Sigmoid colon (tissue), 4 donors: ENCODE measurements around the gene WT1.

Source experiments
- CTCF ChIP-seq, 4 experiments: fragments of 450-650 bp in 3 of 4; fragments of 200-600 bp in 1 of 4; IDR thresholded peaks; one replicate each; pipeline ENCODE4 v1.5.1; 2016 to 2019; ENCODE audit warnings: antibody characterized with exemption in 4 of 4, mild to moderate bottlenecking in 3 of 4, moderate library complexity in 2 of 4
- EP300 ChIP-seq, 4 donors: sonication (generic); formaldehyde crosslinking; IDR thresholded peaks; one replicate each; pipeline ENCODE4 v1.6.1; 2017; ENCODE audit warnings: antibody characterized with exemption in 4 of 4
- POLR2A ChIP-seq, 2 donors: fragments of 450-650 bp; IDR thresholded peaks; one replicate each; pipeline ENCODE4 v1.6.1; 2016; ENCODE audit warnings: antibody characterized with exemption in 2 of 2, mild to moderate bottlenecking in 2 of 2, moderate library complexity in 2 of 2
- POLR2AphosphoS5 ChIP-seq, 4 donors: sonication (generic); formaldehyde crosslinking; IDR thresholded peaks; one replicate each; pipeline ENCODE4 v1.6.1; 2017; ENCODE audit warnings: antibody characterized with exemption in 4 of 4

- TF ChIP-seq POLR2AphosphoS5 (IDR thresholded peaks at IDR 0.05) (no peak), CTCF (IDR thresholded peaks at IDR 0.05) (no peak), POLR2A (IDR thresholded peaks at IDR 0.05) (no peak), EP300 (IDR thresholded peaks at IDR 0.05) (no peak)
Observed at GRCh38 chr11:32435511-32435941, at the start of gene WT1.
